Activated T-cell treated with anti-CD3 and anti-CD28 coated beads for 48 hours (primary cell): ENCODE data around the gene PTPN2.
"Not testable (repeated sequence)": the region's sequence is repeated elsewhere in the genome, so short reads cannot be mapped to it uniquely, and the experiment has no call there.

Experiments
- DNase-seq: peaks from one replicate; pipeline ENCODE4 v3.0.0-alpha.2; 2020; ENCODE audit warnings: low read depth

Gene PTPN2

GRCh38 chr18:12772111-12772510 is 111.9 kb downstream of the PTPN2 start:
- no peak for DNase-seq

DNA sequence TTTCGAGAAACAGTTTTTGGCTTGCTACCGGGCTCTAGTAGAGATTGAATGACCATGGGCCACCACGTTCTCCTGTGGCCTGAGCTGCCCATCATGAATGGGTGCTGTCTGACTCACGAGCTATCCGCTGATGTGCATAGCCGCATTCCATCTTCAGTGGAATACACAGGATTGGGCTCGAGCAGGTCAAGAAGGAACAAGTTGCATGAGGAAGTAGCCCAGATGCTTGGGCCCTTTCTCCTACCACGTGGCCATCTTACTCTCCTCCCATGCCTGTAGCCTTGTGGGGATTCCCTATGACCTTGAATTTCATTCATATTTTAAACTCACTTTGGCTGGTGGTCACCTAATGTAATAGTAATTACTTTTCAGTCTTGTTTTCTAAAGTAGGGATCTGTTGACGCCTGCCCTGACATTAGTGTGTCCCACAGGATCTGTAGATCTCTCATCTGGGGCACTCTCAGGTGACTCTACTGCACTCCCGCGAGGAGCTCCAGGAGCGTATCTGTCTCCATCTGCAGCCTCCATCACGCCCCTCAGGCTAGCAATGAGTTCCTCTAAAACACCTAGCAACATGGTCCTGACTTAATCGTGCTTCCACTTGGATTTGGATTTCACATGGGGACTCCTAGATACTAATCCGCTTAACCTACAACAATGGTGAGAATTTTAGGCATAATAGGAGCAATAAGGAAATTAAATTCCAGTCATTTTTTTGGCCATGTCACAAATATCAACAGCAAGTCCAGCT is 113.4 kb downstream of the PTPN2 start:
- DNase-seq = no peak

- DNase-seq = no peak
Observed at GRCh38 chr18:12769644-12770440, 114.2 kb downstream of the PTPN2 start.

- no peak for DNase-seq
Observed at GRCh38 chr18:12769136-12769535, 114.9 kb downstream of the PTPN2 start.

- DNase-seq = no peak
Observed at GRCh38 chr18:12768625-12769024, 115.4 kb downstream of the PTPN2 start.

DNA sequence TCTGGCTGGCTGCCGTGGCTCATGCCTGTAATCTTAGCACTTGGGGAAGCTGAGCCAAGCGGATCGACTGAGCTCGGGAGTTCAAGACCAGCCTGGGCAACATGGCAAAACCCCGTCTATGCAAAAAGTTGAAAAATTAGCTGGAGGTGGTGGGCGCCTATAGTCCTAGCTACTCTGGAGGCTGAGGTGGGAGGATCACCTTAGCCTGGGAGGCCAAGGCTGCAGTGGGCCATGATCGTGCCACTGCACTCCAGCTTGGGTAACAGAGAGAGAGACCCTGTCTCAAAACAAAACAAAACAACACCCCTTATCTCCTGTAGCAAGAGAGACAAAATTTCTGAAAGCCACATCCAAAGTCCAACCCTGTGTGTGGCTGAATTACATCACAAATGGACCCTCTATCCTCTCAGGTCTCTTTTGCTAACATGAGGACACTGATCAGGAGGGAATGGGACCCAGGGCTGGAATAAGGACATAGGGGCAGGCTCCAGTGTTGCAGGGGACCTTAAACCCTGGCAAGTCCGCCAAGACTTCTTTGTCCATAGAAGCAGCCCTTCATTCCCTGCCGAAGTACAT is 116.4 kb downstream of the PTPN2 start:
- DNase-seq = no peak

GRCh38 chr18:12766986-12767433 is 117.0 kb downstream of the PTPN2 start:
- no peak for DNase-seq

GRCh38 chr18:12765586-12765985 is 118.5 kb downstream of the PTPN2 start:
- DNase-seq = no peak

DNA sequence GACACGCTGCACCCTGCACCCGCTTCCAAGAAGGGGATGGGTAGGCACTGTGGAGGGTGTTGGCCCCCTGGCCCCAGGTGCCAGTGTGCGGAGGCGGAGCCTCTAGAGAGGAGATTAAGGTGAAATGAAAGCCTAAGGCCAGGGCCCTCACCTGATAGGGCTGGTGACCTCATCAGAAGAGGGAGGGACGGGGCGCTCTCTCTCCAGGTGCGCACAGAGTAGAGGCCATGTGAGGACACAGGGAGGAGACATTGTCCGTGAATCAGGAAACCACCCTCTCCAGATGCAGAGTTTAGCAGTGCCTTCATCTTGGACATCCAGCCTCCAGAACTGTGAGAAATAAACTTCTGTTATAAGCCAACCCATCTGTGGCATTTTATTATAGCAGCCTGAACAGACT is 118.9 kb downstream of the PTPN2 start:
- no peak for DNase-seq

- not testable (repeated sequence) for DNase-seq
Observed at GRCh38 chr18:12758566-12758965, 125.5 kb downstream of the PTPN2 start.

- not testable (repeated sequence) for DNase-seq
Observed at GRCh38 chr18:12756619-12757239, 127.3 kb downstream of the PTPN2 start.

DNA sequence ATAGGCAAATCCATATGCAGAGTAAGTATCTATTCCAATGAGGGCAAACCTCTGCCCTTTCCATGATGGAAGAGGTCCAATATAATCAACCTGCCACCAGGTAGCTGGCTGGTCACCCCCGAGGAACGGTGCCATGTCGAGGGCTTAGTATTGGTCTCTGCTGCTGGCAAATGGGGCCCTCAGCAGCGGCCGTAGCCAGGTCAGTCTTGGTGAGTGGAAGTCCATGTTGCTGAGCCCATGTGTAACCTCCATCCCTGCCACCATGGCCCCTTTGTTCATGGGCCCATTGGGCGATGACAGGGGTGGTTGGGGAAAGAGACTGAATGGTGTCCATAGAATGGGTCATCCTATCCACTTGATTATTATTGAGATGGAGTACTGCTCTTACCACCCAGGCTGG is 128.4 kb downstream of the PTPN2 start:
- DNase-seq = not testable (repeated sequence)

GRCh38 chr18:12754511-12754910 is 129.5 kb downstream of the PTPN2 start:
- DNase-seq = no peak

DNA sequence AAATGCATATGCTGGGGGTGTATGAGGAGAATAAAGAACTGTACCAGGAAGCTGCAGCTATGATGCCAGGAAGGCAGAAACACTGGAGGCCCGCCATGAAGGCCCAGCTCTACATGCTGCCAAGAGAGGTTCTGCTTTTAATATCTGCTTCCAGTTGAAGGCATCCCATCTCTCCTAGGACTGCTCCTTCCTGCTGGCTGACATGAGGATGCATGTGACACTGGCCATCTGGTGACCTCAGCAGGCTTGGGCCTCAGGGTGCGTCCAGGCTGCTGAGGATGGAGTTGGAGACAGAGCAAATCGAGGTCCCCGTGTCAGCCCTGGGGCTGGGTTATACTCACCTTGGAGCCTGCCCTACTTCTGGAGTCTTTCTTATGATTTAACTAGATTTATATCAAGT is 132.1 kb downstream of the PTPN2 start:
- no peak for DNase-seq

DNA sequence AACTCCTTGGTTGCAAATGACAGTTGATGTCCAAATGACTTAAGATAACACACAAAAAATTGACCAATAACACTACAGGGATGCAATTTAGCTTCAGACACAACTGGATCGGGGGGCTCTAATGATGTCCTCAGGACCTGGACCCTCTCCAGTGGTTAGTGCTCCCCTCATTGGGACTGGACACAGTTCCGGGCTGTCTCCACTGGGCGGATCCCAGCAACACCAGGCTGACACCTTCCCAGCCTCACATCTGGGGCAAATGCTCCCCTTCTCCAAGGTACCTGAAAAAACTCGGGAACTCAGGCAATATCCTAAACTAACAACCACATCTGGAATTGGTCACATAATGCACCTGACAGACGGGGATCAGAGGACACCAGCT is 132.5 kb downstream of the PTPN2 start:
- DNase-seq = no peak

- no peak for DNase-seq
Observed at GRCh38 chr18:12750715-12751502, 133.1 kb downstream of the PTPN2 start.

GRCh38 chr18:12750076-12750714 is 133.8 kb downstream of the PTPN2 start:
- peak; percentile 19 for DNase-seq

- no peak for DNase-seq
Observed at GRCh38 chr18:12749121-12749520, 134.9 kb downstream of the PTPN2 start.

GRCh38 chr18:12748671-12749070 is 135.4 kb downstream of the PTPN2 start:
- no peak for DNase-seq

DNA sequence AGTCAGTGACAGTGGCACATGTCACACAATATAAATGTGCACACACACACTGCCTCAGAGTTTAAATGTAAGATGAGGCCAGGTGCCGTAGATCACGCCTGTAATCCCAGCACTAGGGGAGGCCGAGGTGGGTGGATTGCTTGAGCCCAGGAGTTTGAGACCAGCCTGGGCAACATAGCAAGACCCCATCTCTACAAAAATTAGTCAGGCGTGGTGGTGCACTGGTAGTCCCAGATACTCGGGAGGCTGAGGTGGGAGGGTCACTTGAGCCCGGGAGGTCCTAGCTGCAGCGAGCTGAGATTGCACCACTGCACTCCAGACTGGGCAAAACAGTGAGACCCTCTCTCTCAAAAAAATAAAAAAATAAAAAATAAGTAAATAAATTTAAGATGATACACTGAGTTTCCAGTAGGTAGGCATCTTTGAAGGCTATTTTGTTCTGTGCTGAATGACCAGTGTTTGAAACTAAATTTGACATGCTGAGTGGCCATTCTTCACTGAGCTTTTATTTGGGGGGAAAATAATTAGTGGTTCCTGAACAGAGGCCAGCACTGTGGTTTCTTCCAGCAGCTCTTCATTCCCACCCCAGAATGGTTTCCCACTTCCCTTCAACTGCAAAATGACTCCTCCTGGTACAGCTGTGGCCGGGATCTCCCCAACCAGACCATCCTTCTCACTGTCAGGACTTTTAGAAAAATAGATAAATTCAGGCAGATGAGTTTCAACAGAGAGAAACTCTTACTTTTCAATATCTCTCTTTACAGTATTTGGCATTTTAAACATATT is 136.3 kb downstream of the PTPN2 start:
- no peak for DNase-seq
